H1 (cell line): Measurements from ENCODE around the gene ACTR1A. TPM values are rescaled to one million over a fixed set of nuclear protein-coding genes. Genes with fewer than 3 reads are reported as not detected.

Experiments used
- CTCF ChIA-PET: fragments of 300-600 bp; sonication (Branson Sonifier 250); formaldehyde crosslinking; loops from one replicate; lab custom pipeline; 2021; ENCODE audit not compliant: partially characterized antibody; lab: Charles Lee
- POLR2A ChIA-PET: fragments of 300-600 bp; sonication (Branson Sonifier 250); formaldehyde crosslinking; loops from one replicate; lab custom pipeline; 2021; ENCODE audit warnings: inconsistent platforms; ENCODE audit not compliant: partially characterized antibody; lab: Charles Lee
- DNase-seq, 2 experiments: peaks; one replicate each; pipeline versions ENCODE4 v3.0.0 to v3.0.0-alpha.2; 2010 to 2022; ENCODE audit warnings: low spot score in 2 of 2, low read depth in 1 of 2, mixed read lengths in 1 of 2
- FAIRE-seq: peaks from 2 replicates; lab custom pipeline; 2011; peaks lifted over from hg19 to GRCh38; lab: Jason Lieb, UNC
- H2AFZ ChIP-seq: 2 replicates; pipeline ENCODE4 v1.8.1; 2012; ENCODE audit warnings: low read length, inconsistent platforms
- H2AK5ac ChIP-seq: 2 replicates; pipeline ENCODE4 v1.6.1; 2013; ENCODE audit warnings: low read depth, low read length
- H2BK120ac ChIP-seq: replicated peaks from 2 replicates; pipeline ENCODE3; 2013; ENCODE audit warnings: low read depth, low read length, inconsistent platforms
- H2BK12ac ChIP-seq: 2 replicates; pipeline ENCODE4 v1.6.1; 2013; ENCODE audit warnings: low read depth, low read length
- H2BK15ac ChIP-seq: 2 replicates; pipeline ENCODE4 v1.6.1; 2013; ENCODE audit warnings: low read length
- H2BK20ac ChIP-seq: 2 replicates; pipeline ENCODE4 v1.6.1; 2013; ENCODE audit warnings: low read length
- H2BK5ac ChIP-seq: 2 replicates; pipeline ENCODE4 v1.6.1; 2013; ENCODE audit warnings: low read depth, low read length
- H3K14ac ChIP-seq: 2 replicates; pipeline ENCODE4 v1.6.1; 2013; ENCODE audit warnings: inconsistent platforms; ENCODE audit not compliant: insufficient read length
- H3K18ac ChIP-seq: 2 replicates; pipeline ENCODE4 v1.6.1; 2013; ENCODE audit warnings: low read length; ENCODE audit errors: extremely low read depth
- H3K23ac ChIP-seq: 2 replicates; pipeline ENCODE4 v1.6.1; 2013; ENCODE audit warnings: inconsistent platforms; ENCODE audit not compliant: insufficient read length
- H3K23me2 ChIP-seq: 2 replicates; pipeline ENCODE4 v1.6.1; 2013; ENCODE audit warnings: low read depth, low read length
- H3K27ac ChIP-seq: 2 replicates; pipeline ENCODE4 v1.6.1; 2011; ENCODE audit warnings: low read depth, low read length, inconsistent platforms
- H3K27me3 ChIP-seq, 4 experiments: replicated peaks in 1 of 4; 1 replicate in 1 of 4; 2 replicates in 3 of 4; pipeline versions ENCODE4 v1.6.1 to v1.8.1; 2011 to 2013; ENCODE audit warnings: low read length in 3 of 4, mild to moderate bottlenecking in 3 of 4, inconsistent platforms in 2 of 4, mixed read lengths in 2 of 4, moderate library complexity in 1 of 4; ENCODE audit not compliant: control insufficient read depth in 3 of 4, insufficient read depth in 3 of 4; ENCODE audit errors: extremely low read depth in 1 of 4
- H3K36me3 ChIP-seq, 4 experiments: 2 replicates each; pipeline versions ENCODE4 v1.6.1 to v1.8.1; 2011 to 2013; ENCODE audit warnings: mild to moderate bottlenecking in 4 of 4, low read length in 3 of 4, moderate library complexity in 2 of 4, control low read depth in 1 of 4, inconsistent platforms in 1 of 4; ENCODE audit not compliant: insufficient read depth in 4 of 4, control insufficient read depth in 2 of 4
- H3K4ac ChIP-seq: replicated peaks from 2 replicates; pipeline ENCODE3; 2013; ENCODE audit warnings: low read length, low read depth, mixed read lengths, inconsistent platforms; ENCODE audit not compliant: insufficient read length
- H3K4me1 ChIP-seq, 4 experiments: replicated peaks in 1 of 4; 1 replicate in 1 of 4; 2 replicates in 3 of 4; pipeline versions ENCODE4 v1.6.1 to v1.8.1; 2011 to 2013; ENCODE audit warnings: low read length in 3 of 4, inconsistent platforms in 2 of 4, mixed read lengths in 1 of 4; ENCODE audit not compliant: insufficient read depth in 4 of 4, control insufficient read depth in 3 of 4
- H3K4me2 ChIP-seq, 2 experiments: 2 replicates each; pipeline versions ENCODE4 v1.6.1 to v1.8.1; 2011 to 2013; ENCODE audit warnings: low read depth in 2 of 2, low read length in 2 of 2, control low read depth in 1 of 2, inconsistent platforms in 1 of 2, mild to moderate bottlenecking in 1 of 2; ENCODE audit not compliant: insufficient read depth in 1 of 2
- H3K4me3 ChIP-seq, 4 experiments: fragments of 200-600, 300-600 bp in 1 of 4; sonication (generic), shearing (Covaris generic), sonication (Bioruptor Twin) in 1 of 4; 2 replicates each; pipeline versions ENCODE4 v1.5.1 to v1.8.1; 2011 to 2016; ENCODE audit warnings: low read length in 4 of 4, low read depth in 3 of 4, control low read depth in 2 of 4, inconsistent platforms in 2 of 4, mild to moderate bottlenecking in 2 of 4, mixed read lengths in 1 of 4, moderate library complexity in 1 of 4; ENCODE audit not compliant: insufficient read depth in 2 of 4; ENCODE audit errors: extremely low read depth in 1 of 4
- H3K56ac ChIP-seq: replicated peaks from 2 replicates; pipeline ENCODE3; 2013; ENCODE audit warnings: low read depth, mild to moderate bottlenecking, mixed read lengths, low read length, inconsistent platforms; ENCODE audit not compliant: insufficient read length
- H3K79me1 ChIP-seq: 2 replicates; pipeline ENCODE4 v1.6.1; 2013; ENCODE audit warnings: low read depth, low read length, control low read depth
- H3K79me2 ChIP-seq, 2 experiments: 2 replicates each; pipeline versions ENCODE4 v1.6.1 to v1.8.1; 2012 to 2013; ENCODE audit warnings: low read length in 2 of 2, mild to moderate bottlenecking in 2 of 2, inconsistent platforms in 1 of 2; ENCODE audit not compliant: insufficient read depth in 2 of 2, control insufficient read depth in 1 of 2
- H3K9ac ChIP-seq, 4 experiments: replicated peaks in 1 of 4; 1 replicate in 1 of 4; 2 replicates in 3 of 4; pipeline versions ENCODE4 v1.6.1 to v1.8.1; 2011 to 2013; ENCODE audit warnings: low read depth in 3 of 4, low read length in 3 of 4, control low read depth in 2 of 4, mild to moderate bottlenecking in 2 of 4, moderate library complexity in 2 of 4, inconsistent platforms in 1 of 4; ENCODE audit errors: extremely low read depth in 1 of 4
- H3K9me3 ChIP-seq, 2 experiments: 2 replicates each; pipeline versions ENCODE4 v1.6.1 to v1.8.1; 2012 to 2013; ENCODE audit warnings: mild to moderate bottlenecking in 2 of 2, moderate library complexity in 2 of 2, control low read depth in 1 of 2, inconsistent platforms in 1 of 2, low read depth in 1 of 2, low read length in 1 of 2, mixed read lengths in 1 of 2; ENCODE audit not compliant: insufficient read depth in 2 of 2
- H4K20me1 ChIP-seq, 2 experiments: replicated peaks in 1 of 2; 2 replicates each; pipeline versions ENCODE3 to v1.8.1; 2011 to 2013; ENCODE audit warnings: inconsistent platforms in 2 of 2, low read length in 2 of 2, mild to moderate bottlenecking in 1 of 2; ENCODE audit not compliant: insufficient read depth in 2 of 2, control insufficient read depth in 1 of 2
- H4K5ac ChIP-seq: 2 replicates; pipeline ENCODE4 v1.6.1; 2013; ENCODE audit warnings: low read length, low read depth, mixed read lengths, inconsistent platforms; ENCODE audit not compliant: insufficient read length
- H4K8ac ChIP-seq: 2 replicates; pipeline ENCODE4 v1.8.0; 2013; ENCODE audit warnings: mild to moderate bottlenecking, moderate library complexity, low read length, inconsistent platforms; ENCODE audit not compliant: insufficient read depth; ENCODE audit errors: extremely low read depth
- H4K91ac ChIP-seq: replicated peaks from 2 replicates; pipeline ENCODE3; 2013; ENCODE audit warnings: low read length, mixed read lengths, inconsistent platforms; ENCODE audit not compliant: insufficient read length
- CEBPB ChIP-seq: IDR thresholded peaks from 2 replicates; pipeline ENCODE4 v1.6.1; 2012; ENCODE audit warnings: low read depth, low read length
- CHD1 ChIP-seq: IDR thresholded peaks from 2 replicates; pipeline ENCODE4 v1.6.1; 2012; ENCODE audit warnings: low read depth, low read length, improper control_type of control experiment
- EZH2 ChIP-seq: fragments of 200-600 bp; sonication (generic); IDR thresholded peaks from 2 replicates; pipeline ENCODE4 v1.7.1; 2012; ENCODE audit warnings: low read depth, mild to moderate bottlenecking, moderate library complexity, low read length, inconsistent platforms; ENCODE audit not compliant: severe bottlenecking
- KDM5A ChIP-seq: fragments of 200-600 bp; IDR thresholded peaks from 2 replicates; pipeline ENCODE4 v1.7.1; 2012; ENCODE audit warnings: mild to moderate bottlenecking, low read length, inconsistent platforms, mixed read lengths
- RFX5 ChIP-seq: IDR thresholded peaks from 2 replicates; pipeline ENCODE4 v1.6.1; 2011; ENCODE audit warnings: low read depth, low read length, improper control_type of control experiment, borderline replicate concordance
- SIRT6 ChIP-seq: IDR thresholded peaks from one replicate; pipeline ENCODE4 v1.7.1; 2012; ENCODE audit warnings: low read length, inconsistent platforms
- SP4 ChIP-seq: IDR thresholded peaks from 2 replicates; pipeline ENCODE4 v1.6.1; 2012; ENCODE audit warnings: low read length, inconsistent platforms
- YY1 ChIP-seq: IDR thresholded peaks from 2 replicates; pipeline ENCODE4 v1.6.1; 2011; ENCODE audit warnings: low read depth, mild to moderate bottlenecking, low read length
- WGBS, 2 experiments: shearing (Covaris generic) in 1 of 2; methylation state at CpG; one replicate each; pipeline versions ENCODE4 v1.1.6 to v1.1.7; 2013 to 2015; ENCODE audit warnings: low lambda C conversion rate in 2 of 2, mixed read lengths in 2 of 2, inconsistent platforms in 1 of 2, low coverage in 1 of 2, missing lambda C conversion rate in 1 of 2; ENCODE audit not compliant: insufficient replicate concordance in 2 of 2, insufficient coverage in 1 of 2, insufficient read length in 1 of 2; ENCODE audit errors: extremely low coverage in 1 of 2, missing lambda C conversion rate in 1 of 2; 5-methylcytosine and 5-hydroxymethylcytosine counted together
- polyA plus RNA-seq, 7 experiments: library from polyadenylated mRNA; depleted of rRNA in 3 of 7; stranded (reverse) in 5 of 7; unstranded in 2 of 7; fragments of >200 nt in 5 of 7; fragments of 200-250 nt in 2 of 7; gene quantifications; 1 replicate in 5 of 7; 2 replicates in 1 of 7; 4 replicates in 1 of 7; pipeline versions ENCODE4 v1.2.1 to v1.2.3, GENCODE V29; 2011 to 2013; ENCODE audit warnings: missing spikeins in 2 of 7, mixed read lengths in 2 of 7
- total RNA-seq: library from RNA; stranded (reverse); fragmentation: NEBNext Ultra II Directional; extraction: Animal tissue kit (Norgen Biotek cat#: 25700); gene quantifications from 2 replicates; pipeline ENCODE4 v1.2.1, GENCODE V29; 2021
- TF ChIP-seq, protein P1 (sequence below): IDR thresholded peaks from 2 replicates; pipeline ENCODE4 v1.6.1; 2012; ENCODE audit warnings: low read length, inconsistent platforms
- TF ChIP-seq, protein P2 (sequence below): IDR thresholded peaks from 2 replicates; pipeline ENCODE4 v1.6.1; 2011; ENCODE audit warnings: low read length, improper control_type of control experiment
- TF ChIP-seq, protein P3 (sequence below): IDR thresholded peaks from 2 replicates; pipeline ENCODE4 v1.6.1; 2012; ENCODE audit warnings: inconsistent platforms

Gene ACTR1A
- total and polyA plus RNA-seq, 2 of the 8 experiments (the other 6 are each of a cell fraction or from before 2014, with no cell fraction given): 78.6 to 86.3 TPM

DNA sequence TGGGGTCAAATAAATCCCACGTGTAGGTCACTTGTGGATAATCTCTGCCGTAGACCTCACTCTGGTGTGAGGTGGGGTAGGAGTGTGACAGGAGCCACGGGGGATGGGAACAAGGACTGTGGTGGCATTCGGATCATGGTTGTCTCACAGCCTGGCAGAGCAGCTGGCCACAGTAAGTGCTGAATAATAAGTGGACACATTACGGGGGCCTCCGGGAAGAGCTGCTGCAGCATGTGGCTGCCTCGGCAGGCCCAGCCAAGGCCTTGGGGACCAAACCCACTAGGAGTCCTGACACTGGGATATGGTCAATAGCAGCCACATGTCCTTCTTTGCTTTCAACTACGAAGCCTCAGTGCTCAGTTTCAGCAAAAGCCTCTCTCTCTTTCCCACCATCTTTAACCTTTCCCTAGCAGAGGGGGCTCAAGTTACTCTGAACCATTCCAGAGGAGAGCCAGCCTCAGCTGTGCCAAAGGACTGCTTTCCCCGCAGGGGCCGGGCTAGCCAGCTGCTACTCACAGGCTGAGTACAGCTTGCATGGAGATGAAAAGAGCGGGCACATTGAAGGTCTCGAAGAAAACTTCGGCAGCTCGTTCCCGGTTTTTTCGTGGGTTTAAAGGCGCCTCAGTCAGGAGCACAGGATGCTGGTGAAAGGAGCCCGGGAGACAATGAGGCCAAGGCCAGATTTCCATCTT is 17.3 kb downstream of the ACTR1A start:
- H4K8ac ChIP-seq: no peak overlapping the region
- no peak overlapping the region for H3K9ac ChIP-seq
- H3K79me2 ChIP-seq: no peaks in the 10 kb centered on the region
- no peak overlapping the region for H3K27ac ChIP-seq
- H3K4me3 ChIP-seq: no peak overlapping the region
- no peak overlapping the region for H2BK15ac ChIP-seq
- no peak for DNase-seq
- no peak overlapping the region for H4K91ac ChIP-seq
- no peak overlapping the region for H2BK12ac ChIP-seq
- H2AK5ac ChIP-seq: no peak overlapping the region
- no peak overlapping the region for H2BK5ac ChIP-seq
- TF ChIP-seq CHD1: no peak
- no peak for TF ChIP-seq YY1
- no peak for TF ChIP-seq SIRT6
- TF ChIP-seq, protein P1, sequence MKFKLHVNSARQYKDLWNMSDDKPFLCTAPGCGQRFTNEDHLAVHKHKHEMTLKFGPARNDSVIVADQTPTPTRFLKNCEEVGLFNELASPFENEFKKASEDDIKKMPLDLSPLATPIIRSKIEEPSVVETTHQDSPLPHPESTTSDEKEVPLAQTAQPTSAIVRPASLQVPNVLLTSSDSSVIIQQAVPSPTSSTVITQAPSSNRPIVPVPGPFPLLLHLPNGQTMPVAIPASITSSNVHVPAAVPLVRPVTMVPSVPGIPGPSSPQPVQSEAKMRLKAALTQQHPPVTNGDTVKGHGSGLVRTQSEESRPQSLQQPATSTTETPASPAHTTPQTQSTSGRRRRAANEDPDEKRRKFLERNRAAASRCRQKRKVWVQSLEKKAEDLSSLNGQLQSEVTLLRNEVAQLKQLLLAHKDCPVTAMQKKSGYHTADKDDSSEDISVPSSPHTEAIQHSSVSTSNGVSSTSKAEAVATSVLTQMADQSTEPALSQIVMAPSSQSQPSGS: no peak
- TF ChIP-seq CEBPB: no peak
- TF ChIP-seq, protein P2, sequence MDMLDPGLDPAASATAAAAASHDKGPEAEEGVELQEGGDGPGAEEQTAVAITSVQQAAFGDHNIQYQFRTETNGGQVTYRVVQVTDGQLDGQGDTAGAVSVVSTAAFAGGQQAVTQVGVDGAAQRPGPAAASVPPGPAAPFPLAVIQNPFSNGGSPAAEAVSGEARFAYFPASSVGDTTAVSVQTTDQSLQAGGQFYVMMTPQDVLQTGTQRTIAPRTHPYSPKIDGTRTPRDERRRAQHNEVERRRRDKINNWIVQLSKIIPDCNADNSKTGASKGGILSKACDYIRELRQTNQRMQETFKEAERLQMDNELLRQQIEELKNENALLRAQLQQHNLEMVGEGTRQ: no peak
- TF ChIP-seq EZH2: no peak
- no peak for TF ChIP-seq SP4
- no peak for TF ChIP-seq KDM5A
- TF ChIP-seq RFX5: no peak
- TF ChIP-seq, protein P3, sequence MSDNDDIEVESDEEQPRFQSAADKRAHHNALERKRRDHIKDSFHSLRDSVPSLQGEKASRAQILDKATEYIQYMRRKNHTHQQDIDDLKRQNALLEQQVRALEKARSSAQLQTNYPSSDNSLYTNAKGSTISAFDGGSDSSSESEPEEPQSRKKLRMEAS: no peak
- no peak overlapping the region for H3K14ac ChIP-seq
- H3K23me2 ChIP-seq: no peaks in the 10 kb centered on the region
- no peak overlapping the region for H3K4ac ChIP-seq
- H3K4me1 ChIP-seq: no peaks in the 10 kb centered on the region
- H2BK20ac ChIP-seq: no peak overlapping the region
- ChIA-PET POLR2A (no interaction called here), CTCF (interaction anchor here (1.1 to 8.1 kb wide), 8 partner anchors 18 to 101 kb away, joined by 3 to 77 read pairs (median 4); partner anchors contain the start of gene ACTR1A)
- H3K18ac ChIP-seq: no peak overlapping the region
- no peaks in the 10 kb centered on the region for H3K9me3 ChIP-seq
- H4K20me1 ChIP-seq: peaks cover 0 to 10% of the 10 kb centered on the region in 2 experiments
- H3K23ac ChIP-seq: no peak overlapping the region
- H2BK120ac ChIP-seq: no peak overlapping the region
- no peak overlapping the region for H4K5ac ChIP-seq
- no peak overlapping the region for H3K56ac ChIP-seq
- H2AFZ ChIP-seq: no peak overlapping the region
- H3K79me1 ChIP-seq: no peaks in the 10 kb centered on the region
- no peak overlapping the region for H3K4me2 ChIP-seq
- peaks cover 29 to 69% (median 56%) of the 10 kb centered on the region in 4 experiments for H3K36me3 ChIP-seq
- H3K27me3 ChIP-seq: no peaks in the 10 kb centered on the region
- FAIRE-seq: no peak
- WGBS, 2 experiments: 88% methylated on average over 18 of the region's 18 CpGs; no CpG with 5 or more reads in 1 of the 2 experiments
